OCI-M2 (cell line): ENCODE measurements around the gene INPP5F.
"Not testable (repeated sequence)": the region's sequence is repeated elsewhere in the genome, so short reads cannot be mapped to it uniquely, and the experiment has no call there.

Experiments used
- DNase-seq: peaks from one replicate; lab custom pipeline; 2025; ENCODE audit not compliant: unreplicated experiment; lab: John Stamatoyannopoulos, UW

Gene INPP5F

DNA sequence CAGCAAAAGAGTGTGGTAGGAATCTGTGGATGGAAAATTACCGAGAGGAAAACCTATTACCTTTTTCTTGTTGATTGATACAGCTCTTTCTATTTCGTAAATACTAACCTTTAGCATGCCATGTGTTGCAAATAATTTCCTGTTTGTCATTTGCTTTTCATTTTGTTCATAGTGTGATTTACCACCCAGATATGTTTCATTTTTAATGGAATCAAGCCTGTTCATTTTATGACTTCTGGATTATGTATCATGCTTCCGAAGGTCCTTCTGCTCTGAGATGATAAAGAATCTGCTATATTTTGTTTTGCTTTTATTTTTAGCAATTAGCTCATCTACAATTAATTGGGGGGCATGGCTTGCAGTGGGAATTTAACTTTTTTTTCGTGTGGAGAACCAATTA, 46.5 kb downstream of the INPP5F start:
- DNase-seq, result no peak

DNA sequence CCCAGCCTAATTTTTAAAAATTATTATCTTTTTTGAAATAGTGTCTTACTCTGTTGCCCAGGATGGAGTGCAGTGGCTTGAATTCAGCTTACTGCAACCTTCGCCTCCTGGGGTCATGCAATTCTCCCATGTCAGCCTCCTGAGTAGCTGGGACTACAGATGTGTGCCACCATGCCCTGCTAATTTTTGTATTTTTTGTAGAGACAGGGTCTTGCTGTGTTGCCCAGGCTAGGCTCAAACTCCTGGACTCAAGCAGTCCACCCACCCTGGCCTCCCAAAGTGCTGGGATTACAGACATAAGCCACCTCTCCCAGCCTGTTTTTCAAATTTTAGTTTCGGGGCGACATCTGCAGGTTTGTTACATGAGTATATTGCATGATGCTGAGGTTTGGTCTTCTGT, 47.2 kb downstream of the INPP5F start:
- not testable (repeated sequence) for DNase-seq

GRCh38 chr10:119775529-119775928, 49.7 kb downstream of the INPP5F start:
- no peak for DNase-seq

DNA sequence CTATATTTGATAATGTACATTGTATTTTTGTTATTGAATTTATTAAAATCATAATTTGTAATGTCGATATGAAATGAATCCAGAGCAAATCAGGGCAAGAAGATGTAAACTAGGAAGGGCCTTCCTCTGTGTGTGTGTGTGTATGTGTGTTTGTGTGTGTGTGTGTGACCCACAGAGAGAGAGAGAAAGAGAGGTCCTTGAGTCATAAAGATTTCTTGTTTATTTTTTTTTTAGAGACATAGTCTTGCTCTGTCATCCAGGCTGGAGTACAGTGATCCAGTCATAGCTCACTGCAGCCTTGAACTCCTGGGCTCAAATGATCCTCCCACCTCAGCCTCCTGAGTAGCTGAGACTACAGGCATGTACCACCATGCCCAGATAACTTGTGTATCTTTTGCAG, 50.7 kb downstream of the INPP5F start:
- DNase-seq, result no peak

- DNase-seq, result no peak
Measured at GRCh38 chr10:119777686-119778085, 51.8 kb downstream of the INPP5F start.

DNA sequence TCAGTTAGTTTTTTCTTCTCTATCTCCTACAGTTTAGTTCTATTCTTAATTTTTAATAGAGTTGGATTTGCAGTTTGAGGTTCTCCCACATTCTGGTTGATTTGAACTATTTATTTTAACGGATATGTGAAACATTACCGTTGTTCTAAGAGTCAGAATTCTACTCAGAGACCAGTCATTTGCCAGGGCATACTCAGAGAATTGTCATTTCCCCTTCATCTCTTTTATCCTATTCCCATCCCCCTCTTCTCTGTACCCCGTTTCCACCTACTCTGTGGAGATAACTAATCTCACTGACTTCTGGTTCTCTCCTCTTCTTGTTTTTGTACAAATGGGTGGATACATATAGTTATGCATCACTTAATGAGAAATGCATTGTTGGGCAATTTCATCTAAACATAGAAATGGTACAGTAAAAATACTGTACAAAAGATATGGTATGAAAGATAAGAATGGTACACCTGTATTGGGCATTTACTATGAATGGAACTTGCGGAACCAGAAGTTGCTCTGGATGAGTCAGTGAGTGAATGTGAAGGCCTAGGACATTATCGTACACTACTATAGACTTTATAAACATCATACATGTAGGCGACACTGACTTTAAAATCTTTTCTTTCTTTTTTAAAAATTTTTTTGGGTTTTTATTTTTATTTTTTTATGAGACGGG, 53.1 kb downstream of the INPP5F start:
- no peak for DNase-seq

DNA sequence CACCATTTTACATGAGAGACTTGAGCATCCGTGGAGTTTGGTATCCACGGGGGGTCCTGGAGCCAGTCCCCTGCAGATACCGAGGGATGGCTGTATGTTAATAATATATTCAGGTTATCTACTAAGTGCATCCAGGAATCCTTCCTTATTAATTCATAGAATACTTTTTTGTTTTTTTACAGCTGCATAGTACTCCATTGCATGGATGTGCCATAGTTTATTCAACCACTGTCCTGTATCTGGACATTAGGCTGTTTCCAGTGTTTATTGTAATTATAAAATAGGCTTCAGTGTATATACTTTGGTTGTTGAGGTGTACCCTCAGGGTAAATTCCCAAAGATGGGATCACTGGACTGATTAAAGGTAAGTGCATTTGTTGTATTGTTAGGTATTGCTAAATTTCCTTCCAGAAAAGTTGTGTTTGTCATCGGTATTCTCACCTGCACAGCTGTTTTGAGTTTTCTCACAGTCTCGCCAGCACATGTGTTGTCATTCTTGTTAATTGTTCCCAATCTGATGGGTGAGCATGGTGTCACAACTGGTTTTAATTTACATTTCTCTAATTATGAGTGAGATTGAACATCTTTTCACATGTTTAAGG, 55.1 kb downstream of the INPP5F start:
- DNase-seq, result no peak

GRCh38 chr10:119781498-119781897, 55.6 kb downstream of the INPP5F start:
- no peak for DNase-seq

DNA sequence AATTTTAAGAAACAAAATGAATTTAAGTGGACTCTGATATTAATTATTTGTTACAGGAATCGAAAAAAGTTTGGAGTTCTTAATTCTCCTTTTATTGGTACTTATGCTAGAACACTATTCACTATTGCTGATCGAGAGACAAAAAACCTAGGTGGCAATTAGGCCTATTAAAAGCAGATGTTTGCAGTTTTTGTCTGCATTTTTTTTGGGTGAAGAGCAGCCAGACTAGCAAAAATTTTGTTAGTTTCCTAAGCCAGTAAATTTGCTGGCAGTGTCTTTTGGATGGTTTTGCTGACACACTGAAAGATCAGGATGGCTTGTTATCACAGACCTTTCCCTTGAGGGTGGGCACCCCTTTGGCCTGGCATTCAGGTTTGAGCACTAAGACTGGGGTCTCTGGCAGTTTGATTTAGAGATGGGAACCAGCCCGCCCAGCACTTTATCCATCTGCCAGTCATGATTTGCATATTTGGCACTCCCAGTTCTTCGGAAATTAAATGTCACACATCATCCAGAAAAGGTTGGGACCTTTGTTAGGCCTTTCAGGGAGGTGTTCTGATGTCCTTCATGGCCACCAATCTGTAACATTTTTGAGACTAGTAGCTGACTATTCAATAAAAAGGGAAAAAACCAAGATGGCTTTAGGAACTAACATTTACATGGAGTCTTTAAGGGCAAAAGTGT, 57.3 kb downstream of the INPP5F start:
- no peak for DNase-seq

- DNase-seq, result no peak
Measured at GRCh38 chr10:119783665-119784027, 57.8 kb downstream of the INPP5F start.

- no peak for DNase-seq
Measured at GRCh38 chr10:119784340-119785067, 58.7 kb downstream of the INPP5F start.

GRCh38 chr10:119786117-119786769, 60.4 kb downstream of the INPP5F start:
- peak; percentile 41 for DNase-seq

- not testable (repeated sequence) for DNase-seq
Measured at GRCh38 chr10:119795101-119795500, 69.3 kb downstream of the INPP5F start.

GRCh38 chr10:119796039-119796438, 70.2 kb downstream of the INPP5F start:
- DNase-seq, result no peak

DNA sequence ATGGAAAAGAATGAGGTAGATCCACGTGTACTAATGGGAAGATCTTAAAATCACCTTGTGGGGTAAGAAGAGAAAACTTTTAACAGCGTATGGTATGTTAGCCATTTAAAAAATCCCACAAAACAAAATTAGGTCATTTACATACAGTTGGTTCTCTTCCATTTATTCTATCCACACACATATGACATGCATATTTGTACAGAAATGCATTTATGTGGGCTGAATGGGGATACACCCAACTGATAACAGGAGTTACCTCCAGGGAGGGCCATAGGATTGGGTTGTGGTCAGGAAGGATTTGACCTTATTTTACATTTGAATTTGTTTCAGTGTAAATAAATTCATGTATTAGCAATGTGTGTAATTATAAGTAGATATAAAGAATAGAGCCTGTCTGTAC, 75.3 kb downstream of the INPP5F start:
- no peak for DNase-seq

DNA sequence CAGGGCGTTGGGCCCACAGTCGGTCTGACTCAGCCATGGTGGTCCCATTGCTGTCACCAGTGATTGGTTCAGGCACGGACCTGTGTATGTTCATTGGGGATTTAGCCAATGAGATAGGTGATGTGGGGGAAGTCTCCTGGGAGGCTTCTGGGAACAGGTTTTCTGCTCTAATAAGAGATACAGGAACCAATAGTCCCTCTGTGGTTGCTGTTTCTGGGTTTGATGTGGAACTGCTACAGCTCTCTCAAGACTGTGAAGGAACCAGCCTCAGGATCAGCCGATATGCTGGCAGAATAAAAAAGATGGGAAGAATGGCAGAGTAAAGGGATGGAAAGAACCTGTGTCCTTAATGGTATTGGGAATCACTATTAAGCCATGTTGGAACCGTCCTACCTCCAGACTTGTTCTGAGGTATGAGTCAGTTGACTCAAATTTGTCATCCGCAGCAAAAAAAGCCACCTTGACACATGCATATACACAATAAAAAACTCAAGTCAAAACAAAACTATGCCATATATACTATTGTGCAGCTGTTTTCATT, 76.2 kb downstream of the INPP5F start:
- no peak for DNase-seq

- no peak for DNase-seq
Measured at GRCh38 chr10:119803264-119803663, 77.4 kb downstream of the INPP5F start.

DNA sequence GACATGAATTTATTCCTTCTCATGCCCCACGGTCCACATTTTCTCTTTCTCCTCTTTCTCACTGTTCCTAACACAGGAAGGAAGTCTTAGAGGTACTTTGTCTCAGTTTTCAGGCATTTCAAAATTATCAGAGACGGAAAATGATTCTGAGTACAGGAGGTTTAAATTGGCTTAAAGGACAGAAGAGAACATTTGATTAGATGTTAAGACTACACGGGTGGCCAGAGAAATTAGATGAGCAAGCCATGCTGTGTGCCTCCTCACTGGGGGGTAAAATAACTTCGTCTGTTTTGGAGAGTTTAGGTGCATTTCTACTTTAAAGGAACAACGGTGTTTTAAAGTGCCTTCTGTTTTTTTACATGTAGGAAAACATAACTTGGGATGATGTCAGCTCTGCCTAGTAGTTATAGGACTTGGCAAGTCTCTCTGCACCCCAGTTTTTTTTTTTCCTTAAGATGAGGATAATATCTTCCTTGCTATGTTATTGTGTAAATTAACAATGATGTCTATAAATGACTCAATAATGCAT, 79.9 kb downstream of the INPP5F start:
- no peak for DNase-seq

GRCh38 chr10:119806334-119807130, 80.7 kb downstream of the INPP5F start:
- no peak for DNase-seq
